ENCODE data around the gene MACROD2.

GRCh38 chr20:14259689-14260088 is 264.4 kb downstream of the MACROD2 start:
- no peak for TF ChIP-seq RAD21 (conservative IDR thresholded peaks at IDR 0.05)
- no peak for TF ChIP-seq EZH2 (IDR thresholded peaks at IDR 0.05; ENCODE audit: borderline replicate concordance, insufficient read depth, low read length, poor library complexity, severe bottlenecking)
